H1 (cell line): ENCODE measurements around the gene HIPK3. TPM values are rescaled to one million over a fixed set of nuclear protein-coding genes. Genes with fewer than 3 reads are reported as not detected.

Experiments used
- CHD2 ChIP-seq: IDR thresholded peaks from 2 replicates; pipeline ENCODE4 v1.6.1; 2012; ENCODE audit warnings: low read length, improper control_type of control experiment
- EGR1 ChIP-seq: IDR thresholded peaks from 2 replicates; pipeline ENCODE4 v1.6.1; 2011; ENCODE audit warnings: low read depth, low read length, borderline replicate concordance
- MAX ChIP-seq: IDR thresholded peaks from 2 replicates; pipeline ENCODE4 v1.6.1; 2012; ENCODE audit warnings: inconsistent platforms
- SP1 ChIP-seq: IDR thresholded peaks from 2 replicates; pipeline ENCODE4 v1.6.1; 2011; ENCODE audit warnings: low read depth, low read length
- polyA plus RNA-seq, 7 experiments: library from polyadenylated mRNA; depleted of rRNA in 3 of 7; stranded (reverse) in 5 of 7; unstranded in 2 of 7; fragments of >200 nt in 5 of 7; fragments of 200-250 nt in 2 of 7; gene quantifications; 1 replicate in 5 of 7; 2 replicates in 1 of 7; 4 replicates in 1 of 7; pipeline versions ENCODE4 v1.2.1 to v1.2.3, GENCODE V29; 2011 to 2013; ENCODE audit warnings: missing spikeins in 2 of 7, mixed read lengths in 2 of 7
- total RNA-seq: library from RNA; stranded (reverse); fragmentation: NEBNext Ultra II Directional; extraction: Animal tissue kit (Norgen Biotek cat#: 25700); gene quantifications from 2 replicates; pipeline ENCODE4 v1.2.1, GENCODE V29; 2021

Gene HIPK3
- total and polyA plus RNA-seq, 2 of the 8 experiments (the other 6 are each of a cell fraction or from before 2014, with no cell fraction given), result 5.0 to 22.3 TPM

- TF ChIP-seq EGR1 (no peak), MAX (no peak), SP1 (no peak), CHD2 (no peak)
Observed at GRCh38 chr11:33256031-33256812, 959 bp upstream of the HIPK3 start (continued).
